ENCODE results near the gene CFAP65.
A peak's percentile ranks its signal among the peaks of the same experiment; 100 is the strongest.

Gene CFAP65

GRCh38 chr2:219029829-219030165 lies 11.5 kb downstream of the CFAP65 start:
- H3K23ac ChIP-seq (ENCODE audit: low read length), result no peak overlapping the region
- H2BK120ac ChIP-seq (ENCODE audit: insufficient read depth, low read length, poor library complexity), result no peak overlapping the region
- H3K4ac ChIP-seq (ENCODE audit: low read depth, low read length), result no peak overlapping the region
- no peak overlapping the region for H3K4me3 ChIP-seq (ENCODE audit: low read depth, low read length)
- no peak overlapping the region for H3K27ac ChIP-seq (ENCODE audit: low read depth, low read length)
- WGBS (ENCODE audit: extremely low coverage, insufficient coverage, insufficient read length), result no CpG with 5 or more reads among the region's 9 CpGs
- H3K79me2 ChIP-seq (ENCODE audit: control insufficient read depth, insufficient read depth, low read length, poor library complexity), result no peaks in the 10 kb centered on the region
- H3K14ac ChIP-seq (ENCODE audit: low read length), result no peak overlapping the region
- no peaks in the 10 kb centered on the region for H3K27me3 ChIP-seq (ENCODE audit: insufficient read depth, low read length)
- H3K18ac ChIP-seq (ENCODE audit: low read length), result no peak overlapping the region
- no peak overlapping the region for H2BK5ac ChIP-seq (ENCODE audit: low read depth, low read length, poor library complexity)
- peak; percentile 74 to 92 for DNase-seq
- H2AK5ac ChIP-seq (ENCODE audit: low read length), result no peak overlapping the region
- H4K91ac ChIP-seq (ENCODE audit: low read depth, low read length), result no peak overlapping the region
- no peaks in the 10 kb centered on the region for H3K79me1 ChIP-seq (ENCODE audit: low read length)
- H2AFZ ChIP-seq (ENCODE audit: insufficient read depth, low read length, poor library complexity), result no peak overlapping the region
- no peaks in the 10 kb centered on the region for H3K9me3 ChIP-seq (ENCODE audit: insufficient read depth, low read depth, low read length)
- no peak overlapping the region for H3K4me2 ChIP-seq (ENCODE audit: low read length)
- H4K8ac ChIP-seq (ENCODE audit: low read depth, low read length), result no peak overlapping the region
- no peaks in the 10 kb centered on the region for H3K4me1 ChIP-seq (ENCODE audit: control insufficient read depth in 1 of 2, insufficient read depth in 2 of 2, low read length in 2 of 2)
- H4K12ac ChIP-seq (ENCODE audit: low read depth, low read length), result no peak overlapping the region
- H3K9ac ChIP-seq (ENCODE audit: low read length), result no peak overlapping the region
- H2BK12ac ChIP-seq (ENCODE audit: low read length), result no peak overlapping the region
- H3K36me3 ChIP-seq (ENCODE audit: control insufficient read depth in 1 of 2, insufficient read depth in 2 of 2, low read length in 2 of 2), result no peaks in the 10 kb centered on the region

GRCh38 chr2:219028996-219029828 lies 12.1 kb downstream of the CFAP65 start:
- H3K4ac ChIP-seq (ENCODE audit: low read depth, low read length), result no peak overlapping the region
- no peak overlapping the region for H3K4me2 ChIP-seq (ENCODE audit: low read length)
- H2AFZ ChIP-seq (ENCODE audit: insufficient read depth, low read length, poor library complexity), result no peak overlapping the region
- no peak overlapping the region for H3K27ac ChIP-seq (ENCODE audit: low read depth, low read length)
- no peak overlapping the region for H4K12ac ChIP-seq (ENCODE audit: low read depth, low read length)
- H4K91ac ChIP-seq (ENCODE audit: low read depth, low read length), result no peak overlapping the region
- H4K8ac ChIP-seq (ENCODE audit: low read depth, low read length), result no peak overlapping the region
- H3K9me3 ChIP-seq (ENCODE audit: insufficient read depth, low read depth, low read length), result no peaks in the 10 kb centered on the region
- H3K27me3 ChIP-seq (ENCODE audit: insufficient read depth, low read length), result no peaks in the 10 kb centered on the region
- no peaks in the 10 kb centered on the region for H3K79me2 ChIP-seq (ENCODE audit: control insufficient read depth, insufficient read depth, low read length, poor library complexity)
- H3K4me1 ChIP-seq (ENCODE audit: control insufficient read depth in 1 of 2, insufficient read depth in 2 of 2, low read length in 2 of 2), result no peaks in the 10 kb centered on the region
- no peak for DNase-seq
- no peak overlapping the region for H2AK5ac ChIP-seq (ENCODE audit: low read length)
- no peak overlapping the region for H3K9ac ChIP-seq (ENCODE audit: low read length)
- WGBS (ENCODE audit: extremely low coverage, insufficient coverage, insufficient read length), result no CpG with 5 or more reads among the region's 13 CpGs
- H3K36me3 ChIP-seq (ENCODE audit: control insufficient read depth in 1 of 2, insufficient read depth in 2 of 2, low read length in 2 of 2), result no peaks in the 10 kb centered on the region
- no peaks in the 10 kb centered on the region for H3K79me1 ChIP-seq (ENCODE audit: low read length)
- H2BK120ac ChIP-seq (ENCODE audit: insufficient read depth, low read length, poor library complexity), result no peak overlapping the region
- H2BK12ac ChIP-seq (ENCODE audit: low read length), result no peak overlapping the region
- no peak overlapping the region for H2BK5ac ChIP-seq (ENCODE audit: low read depth, low read length, poor library complexity)
- no peak overlapping the region for H3K14ac ChIP-seq (ENCODE audit: low read length)
- H3K4me3 ChIP-seq (ENCODE audit: low read depth, low read length), result no peak overlapping the region
- H3K23ac ChIP-seq (ENCODE audit: low read length), result no peak overlapping the region
- no peak overlapping the region for H3K18ac ChIP-seq (ENCODE audit: low read length)

GRCh38 chr2:219028141-219028540 lies 13.2 kb downstream of the CFAP65 start:
- Histone ChIP-seq H2AFZ (ENCODE audit: insufficient read depth, low read length, poor library complexity) (no peak overlapping the region), H2AK5ac (ENCODE audit: low read length) (no peak overlapping the region), H3K9ac (ENCODE audit: low read length) (no peak overlapping the region), H3K79me2 (ENCODE audit: control insufficient read depth, insufficient read depth, low read length, poor library complexity) (no peaks in the 10 kb centered on the region), H3K14ac (ENCODE audit: low read length) (no peak overlapping the region), H3K27ac (ENCODE audit: low read depth, low read length) (no peak overlapping the region), H2BK5ac (ENCODE audit: low read depth, low read length, poor library complexity) (no peak overlapping the region), H2BK12ac (ENCODE audit: low read length) (no peak overlapping the region), H3K9me3 (ENCODE audit: insufficient read depth, low read depth, low read length) (peaks cover 2% of the 10 kb centered on the region), H3K36me3 (ENCODE audit: control insufficient read depth in 1 of 2, insufficient read depth in 2 of 2, low read length in 2 of 2) (no peaks in the 10 kb centered on the region), H2BK120ac (ENCODE audit: insufficient read depth, low read length, poor library complexity) (no peak overlapping the region), H3K23ac (ENCODE audit: low read length) (no peak overlapping the region), H3K79me1 (ENCODE audit: low read length) (no peaks in the 10 kb centered on the region), H3K18ac (ENCODE audit: low read length) (no peak overlapping the region), H3K27me3 (ENCODE audit: insufficient read depth, low read length) (no peaks in the 10 kb centered on the region), H4K12ac (ENCODE audit: low read depth, low read length) (no peak overlapping the region), H3K4me3 (ENCODE audit: low read depth, low read length) (no peak overlapping the region), H3K4ac (ENCODE audit: low read depth, low read length) (no peak overlapping the region), H4K8ac (ENCODE audit: low read depth, low read length) (no peak overlapping the region), H4K91ac (ENCODE audit: low read depth, low read length) (no peak overlapping the region), H3K4me2 (ENCODE audit: low read length) (no peak overlapping the region), H3K4me1 (ENCODE audit: control insufficient read depth in 1 of 2, insufficient read depth in 2 of 2, low read length in 2 of 2) (peaks cover 2 to 3% of the 10 kb centered on the region in 2 experiments)
- WGBS (ENCODE audit: extremely low coverage, insufficient coverage, insufficient read length), result no CpG with 5 or more reads among the region's 5 CpGs
- no peak for DNase-seq

- Histone ChIP-seq H4K91ac (ENCODE audit: low read depth, low read length) (no peak overlapping the region), H3K4me2 (ENCODE audit: low read length) (no peak overlapping the region), H4K12ac (ENCODE audit: low read depth, low read length) (no peak overlapping the region), H3K9ac (ENCODE audit: low read length) (no peak overlapping the region), H3K4ac (ENCODE audit: low read depth, low read length) (no peak overlapping the region), H3K27me3 (ENCODE audit: insufficient read depth, low read length) (no peaks in the 10 kb centered on the region), H2AK5ac (ENCODE audit: low read length) (no peak overlapping the region), H3K4me3 (ENCODE audit: low read depth, low read length) (no peak overlapping the region), H3K18ac (ENCODE audit: low read length) (no peak overlapping the region), H3K27ac (ENCODE audit: low read depth, low read length) (no peak overlapping the region), H4K8ac (ENCODE audit: low read depth, low read length) (no peak overlapping the region), H2BK120ac (ENCODE audit: insufficient read depth, low read length, poor library complexity) (no peak overlapping the region), H3K14ac (ENCODE audit: low read length) (no peak overlapping the region), H2BK5ac (ENCODE audit: low read depth, low read length, poor library complexity) (no peak overlapping the region), H3K79me2 (ENCODE audit: control insufficient read depth, insufficient read depth, low read length, poor library complexity) (no peaks in the 10 kb centered on the region), H3K23ac (ENCODE audit: low read length) (no peak overlapping the region), H3K4me1 (ENCODE audit: control insufficient read depth in 1 of 2, insufficient read depth in 2 of 2, low read length in 2 of 2) (peaks cover 2 to 3% of the 10 kb centered on the region in 2 experiments), H3K36me3 (ENCODE audit: control insufficient read depth in 1 of 2, insufficient read depth in 2 of 2, low read length in 2 of 2) (no peaks in the 10 kb centered on the region), H3K9me3 (ENCODE audit: insufficient read depth, low read depth, low read length) (peaks cover 2% of the 10 kb centered on the region), H2BK12ac (ENCODE audit: low read length) (no peak overlapping the region), H2AFZ (ENCODE audit: insufficient read depth, low read length, poor library complexity) (no peak overlapping the region), H3K79me1 (ENCODE audit: low read length) (no peaks in the 10 kb centered on the region)
- no peak for DNase-seq
- no CpG with 5 or more reads among the region's 22 CpGs for WGBS (ENCODE audit: extremely low coverage, insufficient coverage, insufficient read length)
Observed at GRCh38 chr2:219027511-219028055, 13.7 kb downstream of the CFAP65 start.

All from trophoblast cell (in vitro differentiated cells and primary cell).